Thyroid gland (tissue), 4 donors: Measurements from ENCODE around the gene SCARF2.

Experiments
- CTCF ChIP-seq, 6 experiments: fragments of 200-600 bp in 3 of 6; fragments of 450-650 bp in 3 of 6; sonication (generic) in 3 of 6; IDR thresholded peaks; one replicate each; pipeline ENCODE4 v1.5.1; 2016 to 2019; ENCODE audit warnings: antibody characterized with exemption in 6 of 6, mild to moderate bottlenecking in 2 of 6, inconsistent platforms in 1 of 6, moderate library complexity in 1 of 6
- POLR2A ChIP-seq, 2 donors: fragments of 450-650 bp; IDR thresholded peaks; one replicate each; pipeline ENCODE4 v1.6.1; 2017; ENCODE audit warnings: antibody characterized with exemption in 2 of 2, mild to moderate bottlenecking in 2 of 2, moderate library complexity in 1 of 2

GRCh38 chr22:20438427-20438677, 727 bp upstream of the SCARF2 start:
- no peak for TF ChIP-seq CTCF (IDR thresholded peaks at IDR 0.05)
- TF ChIP-seq POLR2A (IDR thresholded peaks at IDR 0.05) = no peak
